AML-193 (cell line): Measurements from ENCODE around the gene C19orf25.

Experiments
- DNase-seq, 2 experiments: peaks; one replicate each; lab custom pipeline; 2025; lab: John Stamatoyannopoulos, UW

The C19orf25 gene

GRCh38 chr19:1432507-1432887, 46.5 kb downstream of the C19orf25 start:
- no peak for DNase-seq

- no peak for DNase-seq
These were observed 47.1 kb downstream of the C19orf25 start for GRCh38 chr19:1431759-1432506.

GRCh38 chr19:1430246-1430645, 48.8 kb downstream of the C19orf25 start:
- DNase-seq: no peak

GRCh38 chr19:1429750-1430149, 49.3 kb downstream of the C19orf25 start:
- no peak for DNase-seq

GRCh38 chr19:1428738-1429391, 50.1 kb downstream of the C19orf25 start:
- no peak for DNase-seq

GRCh38 chr19:1427221-1427920, 51.6 kb downstream of the C19orf25 start:
- no peak for DNase-seq

- no peak for DNase-seq
These were observed 52.3 kb downstream of the C19orf25 start for GRCh38 chr19:1426736-1427135.

GRCh38 chr19:1425902-1426301, 53.1 kb downstream of the C19orf25 start:
- DNase-seq: no peak

GRCh38 chr19:1425102-1425837, 53.7 kb downstream of the C19orf25 start:
- DNase-seq: no peak

GRCh38 chr19:1424192-1424955, 54.6 kb downstream of the C19orf25 start:
- DNase-seq: no peak

GRCh38 chr19:1423436-1424191, 55.4 kb downstream of the C19orf25 start:
- no peak for DNase-seq
